ENCODE data around the gene C4BPB. TPM values are rescaled to one million over a fixed set of nuclear protein-coding genes. Genes with fewer than 3 reads are reported as not detected.

The C4BPB gene
- total RNA-seq, 1 experiment from 2014 or later, result not detected

GRCh38 chr1:207071426-207071825, 17.2 kb upstream of the C4BPB start:
- H3K4me2 ChIP-seq (ENCODE audit: insufficient read depth, insufficient read length, low read length), result no peak overlapping the region
- TF ChIP-seq, protein P1, sequence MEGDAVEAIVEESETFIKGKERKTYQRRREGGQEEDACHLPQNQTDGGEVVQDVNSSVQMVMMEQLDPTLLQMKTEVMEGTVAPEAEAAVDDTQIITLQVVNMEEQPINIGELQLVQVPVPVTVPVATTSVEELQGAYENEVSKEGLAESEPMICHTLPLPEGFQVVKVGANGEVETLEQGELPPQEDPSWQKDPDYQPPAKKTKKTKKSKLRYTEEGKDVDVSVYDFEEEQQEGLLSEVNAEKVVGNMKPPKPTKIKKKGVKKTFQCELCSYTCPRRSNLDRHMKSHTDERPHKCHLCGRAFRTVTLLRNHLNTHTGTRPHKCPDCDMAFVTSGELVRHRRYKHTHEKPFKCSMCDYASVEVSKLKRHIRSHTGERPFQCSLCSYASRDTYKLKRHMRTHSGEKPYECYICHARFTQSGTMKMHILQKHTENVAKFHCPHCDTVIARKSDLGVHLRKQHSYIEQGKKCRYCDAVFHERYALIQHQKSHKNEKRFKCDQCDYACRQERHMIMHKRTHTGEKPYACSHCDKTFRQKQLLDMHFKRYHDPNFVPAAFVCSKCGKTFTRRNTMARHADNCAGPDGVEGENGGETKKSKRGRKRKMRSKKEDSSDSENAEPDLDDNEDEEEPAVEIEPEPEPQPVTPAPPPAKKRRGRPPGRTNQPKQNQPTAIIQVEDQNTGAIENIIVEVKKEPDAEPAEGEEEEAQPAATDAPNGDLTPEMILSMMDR (conservative IDR thresholded peaks at IDR 0.05), result no peak

More at GRCh38 chr1:207071426-207071825, 17.2 kb upstream of the C4BPB start:
- H3K27ac ChIP-seq (ENCODE audit: insufficient read length, low read depth, low read length), result no peak overlapping the region
- no peak overlapping the region for H4K8ac ChIP-seq (replicated peaks; ENCODE audit: insufficient read length, low read depth, low read length)
- H2BK12ac ChIP-seq (ENCODE audit: insufficient read length, low read depth, low read length), result no peak overlapping the region
- H3K27ac Mint-ChIP-seq, result no peak overlapping the region
- H3T11ph ChIP-seq (ENCODE audit: low read length), result no peak overlapping the region
- H3K56ac ChIP-seq (ENCODE audit: insufficient read length, low read depth, low read length), result no peak overlapping the region
- no peaks in the 10 kb centered on the region for H3K4me1 ChIP-seq (ENCODE audit: insufficient read depth, low read length)
- peaks cover 4 to 26% (median 22%) of the 10 kb centered on the region in 3 experiments; a peak in 6 of 7 replicates for H3K36me3 Mint-ChIP-seq (ENCODE audit: insufficient read depth in 1 of 3, low read depth in 3 of 3)
- no peak overlapping the region for H3K4me3 Mint-ChIP-seq
- H3K27me3 ChIP-seq (ENCODE audit: insufficient read depth, low read length), result no peaks in the 10 kb centered on the region
- no peaks in the 10 kb centered on the region for H3K23me2 ChIP-seq (ENCODE audit: insufficient read length, low read depth, low read length, poor library complexity, severe bottlenecking)
- no peak overlapping the region for H2AFZ ChIP-seq (ENCODE audit: low read length)
- H3K27me3 Mint-ChIP-seq (ENCODE audit: low read depth), result no peaks in the 10 kb centered on the region
- no peak overlapping the region for H4K5ac ChIP-seq (ENCODE audit: insufficient read length, low read depth, low read length)
- H3K9ac ChIP-seq (ENCODE audit: extremely low read depth, insufficient read length, low read length), result no peak overlapping the region
- H3K9me3 ChIP-seq (ENCODE audit: control insufficient read depth, low read depth, low read length), result no peaks in the 10 kb centered on the region
- no peaks in the 10 kb centered on the region for H3K79me2 ChIP-seq (ENCODE audit: insufficient read depth, low read length)
- H3K23ac ChIP-seq (ENCODE audit: insufficient read length, low read depth, low read length), result no peak overlapping the region
- H3K4ac ChIP-seq (ENCODE audit: low read depth, low read length), result no peak overlapping the region
- H2BK20ac ChIP-seq (ENCODE audit: low read depth, low read length, poor library complexity, severe bottlenecking), result no peak overlapping the region
- no peak for DNase-seq
- no peak overlapping the region for H2BK5ac ChIP-seq (ENCODE audit: insufficient read length, low read length)
- no peak overlapping the region for H3K18ac ChIP-seq (ENCODE audit: insufficient read length, low read depth, low read length)
- H3K14ac ChIP-seq (ENCODE audit: insufficient read depth, low read length), result no peak overlapping the region
- no peak overlapping the region for H2BK120ac ChIP-seq (ENCODE audit: low read depth, low read length, poor library complexity, severe bottlenecking)
- WGBS (ENCODE audit: extremely low coverage, insufficient read length, low lambda C conversion rate), result no CpG with 5 or more reads among the region's 6 CpGs
- H3K79me1 ChIP-seq (ENCODE audit: insufficient read depth, low read depth, low read length, poor library complexity, severe bottlenecking), result no peaks in the 10 kb centered on the region
- no peak overlapping the region for H2BK15ac ChIP-seq (ENCODE audit: low read depth, low read length)
- no peaks in the 10 kb centered on the region for H3K4me1 Mint-ChIP-seq
- no peak overlapping the region for H4K91ac ChIP-seq (ENCODE audit: insufficient read length, low read depth, low read length)
- no peaks in the 10 kb centered on the region for H4K20me1 ChIP-seq (ENCODE audit: control insufficient read depth, insufficient read depth, insufficient read length)
- no peak overlapping the region for H2AK5ac ChIP-seq (ENCODE audit: insufficient read length, low read length)
- no peaks in the 10 kb centered on the region for H3K9me3 Mint-ChIP-seq
